Vagina (tissue), 2 donors: ENCODE data around the gene LRRC1. TPM values are rescaled to one million over a fixed set of nuclear protein-coding genes. Genes with fewer than 3 reads are reported as not detected.

ENCODE experiments used
- DNase-seq, 2 donors: peaks; one replicate each; pipeline ENCODE4 v3.0.0-alpha.2; 2017; ENCODE audit errors: extremely low spot score in 2 of 2
- H3K27ac ChIP-seq: fragments of 200-600 bp; sonication (generic); one replicate; pipeline ENCODE4 v1.5.1; 2019
- H3K27me3 ChIP-seq: fragments of 200-600 bp; sonication (generic); one replicate; pipeline ENCODE4 v1.5.1; 2019
- H3K36me3 ChIP-seq, 2 donors: fragments of 200-600 bp; sonication (generic); one replicate each; pipeline ENCODE4 v1.5.1; 2017 to 2019
- H3K4me1 ChIP-seq: fragments of 200-600 bp; sonication (generic); one replicate; pipeline ENCODE4 v1.5.1; 2019
- H3K4me3 ChIP-seq, 2 donors: fragments of 200-600 bp; sonication (generic); 1 replicate in 1 of 2; 2 replicates in 1 of 2; pipeline ENCODE4 v1.5.1; 2016 to 2019
- H3K9me3 ChIP-seq: fragments of 200-600 bp; sonication (generic); one replicate; pipeline ENCODE4 v1.5.1; 2019
- CTCF ChIP-seq, 3 experiments: fragments of 450-650 bp in 2 of 3; fragments of 200-600 bp in 1 of 3; sonication (generic) in 1 of 3; IDR thresholded peaks; one replicate each; pipeline ENCODE4 v1.5.1; 2017 to 2019; ENCODE audit warnings: antibody characterized with exemption in 3 of 3, mild to moderate bottlenecking in 2 of 3, moderate library complexity in 2 of 3
- POLR2A ChIP-seq, 2 donors: fragments of 450-650 bp; IDR thresholded peaks; one replicate each; pipeline ENCODE4 v1.6.1; 2017; ENCODE audit warnings: antibody characterized with exemption in 2 of 2, mild to moderate bottlenecking in 2 of 2, moderate library complexity in 2 of 2
- POLR2AphosphoS5 ChIP-seq, 2 donors: sonication (generic); formaldehyde crosslinking; IDR thresholded peaks; one replicate each; pipeline ENCODE4 v1.9.0; 2017; ENCODE audit warnings: antibody characterized with exemption in 2 of 2, mild to moderate bottlenecking in 2 of 2, low read depth in 1 of 2; ENCODE audit not compliant: insufficient read depth in 1 of 2
- intact Hi-C: fragments of 100-400 bp; cut with DNase I; formaldehyde crosslinking; loops from one replicate; pipeline ENCODE4 v1.15.1; 2023
- total RNA-seq: library from RNA; depleted of rRNA; stranded (reverse); fragments of >200 nt; gene quantifications from one replicate; pipeline ENCODE4 v1.2.3, GENCODE V29; 2016

The LRRC1 gene
- total RNA-seq, 1 donor from 2014 or later = 52.5 TPM

GRCh38 chr6:53877151-53877550, 82.3 kb downstream of the LRRC1 start:
- Histone ChIP-seq H3K27me3 (no peaks in the 10 kb centered on the region), H3K9me3 (no peaks in the 10 kb centered on the region), H3K27ac (no peak overlapping the region), H3K36me3 (no peaks in the 10 kb centered on the region), H3K4me1 (no peaks in the 10 kb centered on the region), H3K4me3 (no peak overlapping the region)
- DNase-seq = no peak
- TF ChIP-seq CTCF (IDR thresholded peaks at IDR 0.05) = no peak
- no peak for TF ChIP-seq POLR2AphosphoS5 (IDR thresholded peaks at IDR 0.05; ENCODE audit: insufficient read depth in 1 of 2, low read depth in 1 of 2)
- TF ChIP-seq POLR2A (IDR thresholded peaks at IDR 0.05) = no peak
- intact Hi-C loops = no loop called here

DNA sequence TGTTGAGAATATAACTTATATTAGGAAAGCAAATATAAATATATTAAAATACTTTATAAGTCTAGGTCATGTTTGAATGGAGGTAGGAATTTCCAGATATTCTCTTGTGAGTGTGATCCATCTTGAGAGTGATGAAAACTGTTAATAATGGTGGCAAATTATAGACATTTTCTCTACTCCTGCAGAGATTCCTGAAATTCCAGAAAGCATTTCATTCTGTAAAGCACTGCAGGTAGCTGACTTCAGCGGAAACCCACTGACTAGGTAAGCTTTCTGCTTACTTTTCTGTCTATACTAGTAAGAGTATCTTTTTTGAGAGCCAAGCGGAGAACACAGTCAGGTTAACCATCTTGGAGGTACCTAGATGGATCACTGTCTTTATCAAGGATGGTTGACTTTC, 84.0 kb downstream of the LRRC1 start:
- Histone ChIP-seq H3K27ac (no peak overlapping the region), H3K4me1 (no peaks in the 10 kb centered on the region), H3K4me3 (no peak overlapping the region), H3K9me3 (no peaks in the 10 kb centered on the region), H3K27me3 (no peaks in the 10 kb centered on the region), H3K36me3 (no peaks in the 10 kb centered on the region)
- intact Hi-C loops = no loop called here
- TF ChIP-seq CTCF (IDR thresholded peaks at IDR 0.05) (no peak), POLR2A (IDR thresholded peaks at IDR 0.05) (no peak), POLR2AphosphoS5 (IDR thresholded peaks at IDR 0.05; ENCODE audit: insufficient read depth in 1 of 2, low read depth in 1 of 2) (no peak)
- DNase-seq = no peak

DNA sequence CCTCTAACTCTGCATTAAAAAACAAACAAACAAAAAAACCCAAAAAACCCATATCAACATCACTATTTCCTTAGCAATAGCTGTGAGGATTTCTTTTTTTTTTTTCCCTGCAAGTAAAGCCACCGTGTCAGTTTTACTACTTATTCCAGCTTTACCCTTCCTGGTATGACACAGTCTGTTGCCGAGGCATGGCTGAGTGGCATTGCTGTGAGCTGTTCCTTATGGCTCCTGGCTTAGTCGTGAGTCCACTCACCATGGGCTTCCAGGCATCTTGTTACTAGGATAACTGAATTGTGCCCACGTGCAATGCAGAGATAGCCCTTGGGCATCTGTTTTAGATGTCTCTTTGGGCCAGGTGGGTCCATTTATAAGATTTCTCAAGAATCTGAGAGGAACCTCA, 84.8 kb downstream of the LRRC1 start:
- Histone ChIP-seq H3K27ac (no peak overlapping the region), H3K4me1 (no peaks in the 10 kb centered on the region), H3K9me3 (no peaks in the 10 kb centered on the region), H3K27me3 (no peaks in the 10 kb centered on the region), H3K36me3 (no peaks in the 10 kb centered on the region), H3K4me3 (no peak overlapping the region)
- intact Hi-C loops = no loop called here
- TF ChIP-seq POLR2A (IDR thresholded peaks at IDR 0.05) = no peak
- TF ChIP-seq POLR2AphosphoS5 (IDR thresholded peaks at IDR 0.05; ENCODE audit: insufficient read depth in 1 of 2, low read depth in 1 of 2) = no peak
- TF ChIP-seq CTCF (IDR thresholded peaks at IDR 0.05) = no peak
- DNase-seq = no peak

DNA sequence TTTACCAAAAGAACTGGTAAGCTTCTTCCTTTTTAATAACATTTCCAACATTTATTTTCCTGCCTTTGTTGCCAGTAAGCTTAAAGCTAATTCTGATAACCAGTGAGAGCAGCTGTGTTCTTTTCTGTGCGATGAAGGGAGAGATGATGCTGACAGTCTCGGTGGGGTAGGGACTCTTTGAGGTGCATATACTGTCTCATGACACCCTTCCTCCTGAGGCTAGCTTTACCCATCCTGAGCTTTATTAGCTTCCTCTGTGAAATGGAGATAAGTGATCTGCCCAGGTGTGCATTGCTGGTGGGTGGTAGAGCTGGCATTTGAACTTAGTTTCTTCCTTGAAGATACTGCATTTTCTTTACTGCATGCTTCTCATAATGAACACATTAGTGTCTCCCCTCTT, 92.5 kb downstream of the LRRC1 start:
- no peak overlapping the region for H3K4me3 ChIP-seq
- H3K27ac ChIP-seq = no peak overlapping the region
- intact Hi-C loops = no loop called here
- DNase-seq = no peak
- no peaks in the 10 kb centered on the region for H3K4me1 ChIP-seq
- peaks cover 0 to 4% of the 10 kb centered on the region in 2 donors for H3K36me3 ChIP-seq
- H3K27me3 ChIP-seq = no peaks in the 10 kb centered on the region
- no peak for TF ChIP-seq CTCF (IDR thresholded peaks at IDR 0.05)
- no peak for TF ChIP-seq POLR2A (IDR thresholded peaks at IDR 0.05)
- TF ChIP-seq POLR2AphosphoS5 (IDR thresholded peaks at IDR 0.05; ENCODE audit: insufficient read depth in 1 of 2, low read depth in 1 of 2) = no peak
- H3K9me3 ChIP-seq = no peaks in the 10 kb centered on the region

DNA sequence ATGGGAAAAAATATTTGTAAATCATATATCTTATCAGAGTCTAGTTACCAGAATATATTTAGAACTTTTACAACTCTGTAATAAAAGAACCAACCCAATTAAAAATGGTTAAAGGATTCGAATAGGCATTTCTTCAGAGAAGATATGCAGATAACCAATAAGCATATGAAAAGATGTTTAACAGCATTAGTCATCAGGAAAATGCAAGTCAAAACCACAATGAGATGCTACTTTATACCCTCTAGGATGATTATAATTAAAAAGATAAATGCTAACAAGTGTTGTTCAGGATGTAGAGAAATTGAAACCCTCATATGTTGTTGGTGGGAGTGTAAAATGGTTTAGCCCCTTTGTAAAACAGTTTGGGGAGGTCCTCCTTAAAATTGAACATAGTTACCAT, 94.1 kb downstream of the LRRC1 start:
- no peaks in the 10 kb centered on the region for H3K27me3 ChIP-seq
- H3K4me1 ChIP-seq = no peaks in the 10 kb centered on the region
- H3K4me3 ChIP-seq = no peak overlapping the region
- TF ChIP-seq CTCF (IDR thresholded peaks at IDR 0.05) = no peak
- no peak for TF ChIP-seq POLR2AphosphoS5 (IDR thresholded peaks at IDR 0.05; ENCODE audit: insufficient read depth in 1 of 2, low read depth in 1 of 2)
- TF ChIP-seq POLR2A (IDR thresholded peaks at IDR 0.05) = no peak
- intact Hi-C loops = no loop called here
- no peaks in the 10 kb centered on the region for H3K9me3 ChIP-seq
- no peak overlapping the region for H3K27ac ChIP-seq
- DNase-seq = no peak
- peaks cover 0 to 4% of the 10 kb centered on the region in 2 donors for H3K36me3 ChIP-seq
